Mammary epithelial cell (primary cell): ENCODE data around the gene SORCS2.

Source experiments
- EZH2 ChIP-seq: IDR thresholded peaks from 2 replicates; pipeline ENCODE4 v1.6.1; 2012; ENCODE audit warnings: low read length, inconsistent platforms, borderline replicate concordance
- TF ChIP-seq, protein P1 (sequence below), 2 donors: IDR thresholded peaks in 1 of 2; conservative IDR thresholded peaks in 1 of 2; 2 replicates each; pipeline ENCODE4 v1.5.1; 2011 to 2012; ENCODE audit warnings: inconsistent platforms in 2 of 2, low read length in 2 of 2, mild to moderate bottlenecking in 2 of 2, control low read depth in 1 of 2, low read depth in 1 of 2; ENCODE audit not compliant: insufficient read depth in 1 of 2; ENCODE audit errors: extremely low read depth in 1 of 2

DNA sequence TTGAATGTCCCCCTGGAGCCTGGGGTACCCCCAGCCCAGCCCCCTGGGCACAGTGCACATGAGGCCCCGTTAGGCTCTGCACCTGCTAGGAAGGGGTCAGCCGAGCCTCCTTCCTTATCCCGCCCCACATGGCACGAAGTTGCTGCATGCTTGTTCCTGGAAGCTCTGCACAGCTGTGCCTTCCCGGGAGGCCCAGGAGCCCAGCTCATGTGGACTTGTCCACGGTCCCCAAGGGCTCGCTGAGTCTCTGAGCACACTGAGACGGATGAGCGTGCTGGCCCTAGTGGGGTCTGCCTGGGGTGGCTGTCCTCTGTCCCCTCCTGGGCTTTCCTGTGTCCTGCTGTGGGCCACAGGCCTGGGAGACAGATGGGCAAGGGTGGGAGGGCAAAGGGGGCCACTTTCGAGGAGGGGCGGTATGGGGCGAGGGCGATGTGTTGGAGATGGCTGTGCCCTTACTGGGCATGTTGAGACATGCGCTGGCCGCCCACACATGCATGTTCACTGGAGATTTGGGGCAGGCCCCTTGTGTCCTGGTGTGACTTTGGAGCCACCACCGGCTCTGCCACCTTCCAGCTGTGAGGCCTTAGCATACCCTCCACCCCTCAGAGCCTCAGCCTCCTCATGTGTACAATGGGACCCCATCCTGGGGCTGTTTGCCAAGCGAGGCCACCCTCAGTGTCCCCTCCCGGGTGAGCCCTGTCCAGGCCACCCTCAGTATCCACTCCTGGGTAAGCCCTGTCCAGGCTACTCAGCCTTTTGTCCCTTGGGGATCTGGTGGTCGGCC is 509.7 kb downstream of the SORCS2 start:
- TF ChIP-seq, protein P1, sequence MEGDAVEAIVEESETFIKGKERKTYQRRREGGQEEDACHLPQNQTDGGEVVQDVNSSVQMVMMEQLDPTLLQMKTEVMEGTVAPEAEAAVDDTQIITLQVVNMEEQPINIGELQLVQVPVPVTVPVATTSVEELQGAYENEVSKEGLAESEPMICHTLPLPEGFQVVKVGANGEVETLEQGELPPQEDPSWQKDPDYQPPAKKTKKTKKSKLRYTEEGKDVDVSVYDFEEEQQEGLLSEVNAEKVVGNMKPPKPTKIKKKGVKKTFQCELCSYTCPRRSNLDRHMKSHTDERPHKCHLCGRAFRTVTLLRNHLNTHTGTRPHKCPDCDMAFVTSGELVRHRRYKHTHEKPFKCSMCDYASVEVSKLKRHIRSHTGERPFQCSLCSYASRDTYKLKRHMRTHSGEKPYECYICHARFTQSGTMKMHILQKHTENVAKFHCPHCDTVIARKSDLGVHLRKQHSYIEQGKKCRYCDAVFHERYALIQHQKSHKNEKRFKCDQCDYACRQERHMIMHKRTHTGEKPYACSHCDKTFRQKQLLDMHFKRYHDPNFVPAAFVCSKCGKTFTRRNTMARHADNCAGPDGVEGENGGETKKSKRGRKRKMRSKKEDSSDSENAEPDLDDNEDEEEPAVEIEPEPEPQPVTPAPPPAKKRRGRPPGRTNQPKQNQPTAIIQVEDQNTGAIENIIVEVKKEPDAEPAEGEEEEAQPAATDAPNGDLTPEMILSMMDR (conservative IDR thresholded peaks at IDR 0.05 in 1 of 2, IDR thresholded peaks at IDR 0.05 in 1 of 2; ENCODE audit: extremely low read depth in 1 of 2, insufficient read depth in 1 of 2, low read depth in 1 of 2, low read length in 2 of 2) = no peak
- TF ChIP-seq EZH2 = no peak
